ENCODE measurements around the gene ZNF576. TPM values are rescaled to one million over a fixed set of nuclear protein-coding genes. Genes with fewer than 3 reads are reported as not detected.
"Not testable (repeated sequence)": the region's sequence is repeated elsewhere in the genome, so short reads cannot be mapped to it uniquely, and the experiment has no call there.

The ZNF576 gene
- total RNA-seq, 6 experiments from 2014 or later = 18.1 to 20.8 (median 20.0) TPM

DNA sequence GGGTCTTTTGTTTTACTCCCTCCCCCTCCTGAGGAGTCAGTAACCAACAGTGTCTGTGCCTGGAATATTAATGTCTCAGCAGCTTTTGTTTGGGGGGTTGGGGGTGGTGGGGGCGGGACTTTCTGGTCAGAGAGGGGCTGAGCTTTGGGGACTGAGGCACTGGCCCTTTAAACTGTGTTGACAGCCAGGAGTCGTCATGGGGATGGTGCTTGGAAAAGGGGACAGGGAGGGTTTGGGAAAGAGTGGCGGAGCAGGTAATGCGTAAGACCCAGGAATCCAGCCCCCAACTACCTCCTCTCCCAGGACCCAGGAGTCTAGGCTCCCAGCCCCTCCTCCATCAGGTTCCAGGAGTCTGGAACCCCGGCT, 38.1 kb downstream of the ZNF576 start:
- TF ChIP-seq, protein P1, sequence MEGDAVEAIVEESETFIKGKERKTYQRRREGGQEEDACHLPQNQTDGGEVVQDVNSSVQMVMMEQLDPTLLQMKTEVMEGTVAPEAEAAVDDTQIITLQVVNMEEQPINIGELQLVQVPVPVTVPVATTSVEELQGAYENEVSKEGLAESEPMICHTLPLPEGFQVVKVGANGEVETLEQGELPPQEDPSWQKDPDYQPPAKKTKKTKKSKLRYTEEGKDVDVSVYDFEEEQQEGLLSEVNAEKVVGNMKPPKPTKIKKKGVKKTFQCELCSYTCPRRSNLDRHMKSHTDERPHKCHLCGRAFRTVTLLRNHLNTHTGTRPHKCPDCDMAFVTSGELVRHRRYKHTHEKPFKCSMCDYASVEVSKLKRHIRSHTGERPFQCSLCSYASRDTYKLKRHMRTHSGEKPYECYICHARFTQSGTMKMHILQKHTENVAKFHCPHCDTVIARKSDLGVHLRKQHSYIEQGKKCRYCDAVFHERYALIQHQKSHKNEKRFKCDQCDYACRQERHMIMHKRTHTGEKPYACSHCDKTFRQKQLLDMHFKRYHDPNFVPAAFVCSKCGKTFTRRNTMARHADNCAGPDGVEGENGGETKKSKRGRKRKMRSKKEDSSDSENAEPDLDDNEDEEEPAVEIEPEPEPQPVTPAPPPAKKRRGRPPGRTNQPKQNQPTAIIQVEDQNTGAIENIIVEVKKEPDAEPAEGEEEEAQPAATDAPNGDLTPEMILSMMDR (IDR thresholded peaks at IDR 0.05) = no peak
- Mint-ChIP-seq H3K4me1 (ENCODE audit: low read depth) (peaks cover 8% of the 10 kb centered on the region; the same call in 1 of the 2 replicates), H3K4me3 (no peak overlapping the region; the same call in 1 of the 2 replicates), H3K36me3 (ENCODE audit: low read depth) (no peaks in the 10 kb centered on the region), H3K27ac (no peak overlapping the region), H3K27me3 (ENCODE audit: insufficient read depth) (peaks cover 26% of the 10 kb centered on the region), H3K9me3 (no peaks in the 10 kb centered on the region)
- DNase-seq = no peak

DNA sequence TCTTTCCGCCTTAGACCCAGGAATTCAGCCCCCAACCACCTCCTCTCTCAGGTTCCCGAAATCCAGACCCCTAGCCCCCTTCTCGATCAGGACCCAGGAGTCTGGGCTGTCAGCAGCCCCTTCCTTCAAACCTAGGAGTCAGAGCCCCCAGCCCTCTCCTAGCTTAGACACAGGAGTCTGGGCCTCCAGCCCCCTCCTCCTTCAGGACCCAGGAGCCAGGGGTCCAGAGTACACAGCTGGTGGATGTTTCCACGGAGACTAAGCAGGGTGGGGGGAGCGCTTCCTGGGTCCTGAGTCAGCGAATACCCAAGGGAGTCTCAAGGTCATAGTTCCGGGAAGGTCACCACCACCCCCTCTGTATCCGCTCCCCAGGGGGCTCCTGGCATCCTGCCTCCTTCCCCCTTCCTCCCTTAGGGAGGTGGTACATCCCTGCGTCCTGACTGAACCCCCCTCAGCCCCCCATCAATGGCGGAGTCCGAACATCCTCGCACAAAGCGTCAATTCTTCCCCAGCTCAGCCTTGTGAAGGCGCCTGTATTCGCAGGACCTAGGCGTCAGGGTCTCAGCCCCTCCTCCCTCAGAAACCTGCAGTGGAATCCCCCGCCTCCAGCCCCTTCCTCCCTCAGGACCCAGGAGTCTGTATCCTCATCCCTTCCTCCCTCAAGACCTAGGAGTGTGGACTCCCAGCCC, 38.6 kb downstream of the ZNF576 start:
- peak overlapping the region; percentile 53; the same call in 1 of the 2 replicates for H3K4me3 Mint-ChIP-seq
- H3K9me3 Mint-ChIP-seq = no peaks in the 10 kb centered on the region
- H3K4me1 Mint-ChIP-seq (ENCODE audit: low read depth) = peaks cover 8% of the 10 kb centered on the region; the same call in 1 of the 2 replicates
- DNase-seq = no peak
- TF ChIP-seq, protein P1 (IDR thresholded peaks at IDR 0.05) = no peak
- peaks cover 28% of the 10 kb centered on the region for H3K27me3 Mint-ChIP-seq (ENCODE audit: insufficient read depth)
- H3K36me3 Mint-ChIP-seq (ENCODE audit: low read depth) = no peaks in the 10 kb centered on the region
- H3K27ac Mint-ChIP-seq = peak overlapping the region; percentile 38; the same call in 1 of the 2 replicates

DNA sequence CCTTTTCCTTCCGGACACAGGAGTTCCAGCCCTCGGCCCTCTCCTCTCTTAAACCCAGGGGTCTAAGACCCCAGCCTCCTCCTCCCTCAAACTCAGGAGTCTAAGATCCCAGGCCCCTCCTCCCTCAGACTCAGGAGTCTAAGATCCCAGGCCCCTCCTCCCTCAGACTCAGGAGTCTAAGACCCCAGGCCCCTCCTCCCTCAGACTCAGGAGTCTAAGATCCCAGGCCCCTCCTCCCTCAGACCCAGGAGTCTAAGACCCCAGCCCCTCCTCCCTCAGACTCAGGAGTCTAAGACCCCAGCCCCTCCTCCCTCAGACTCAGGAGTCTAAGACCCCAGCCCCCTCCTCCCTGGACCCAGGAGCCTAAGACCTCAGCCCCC, 39.2 kb downstream of the ZNF576 start:
- H3K27me3 Mint-ChIP-seq (ENCODE audit: insufficient read depth) = peaks cover 31% of the 10 kb centered on the region
- not testable (repeated sequence) for H3K36me3 Mint-ChIP-seq (ENCODE audit: low read depth); H3K27ac Mint-ChIP-seq; H3K9me3 Mint-ChIP-seq; DNase-seq; H3K4me1 Mint-ChIP-seq (ENCODE audit: low read depth)
- peak overlapping the region; percentile 53; the same call in 1 of the 2 replicates for H3K4me3 Mint-ChIP-seq

DNA sequence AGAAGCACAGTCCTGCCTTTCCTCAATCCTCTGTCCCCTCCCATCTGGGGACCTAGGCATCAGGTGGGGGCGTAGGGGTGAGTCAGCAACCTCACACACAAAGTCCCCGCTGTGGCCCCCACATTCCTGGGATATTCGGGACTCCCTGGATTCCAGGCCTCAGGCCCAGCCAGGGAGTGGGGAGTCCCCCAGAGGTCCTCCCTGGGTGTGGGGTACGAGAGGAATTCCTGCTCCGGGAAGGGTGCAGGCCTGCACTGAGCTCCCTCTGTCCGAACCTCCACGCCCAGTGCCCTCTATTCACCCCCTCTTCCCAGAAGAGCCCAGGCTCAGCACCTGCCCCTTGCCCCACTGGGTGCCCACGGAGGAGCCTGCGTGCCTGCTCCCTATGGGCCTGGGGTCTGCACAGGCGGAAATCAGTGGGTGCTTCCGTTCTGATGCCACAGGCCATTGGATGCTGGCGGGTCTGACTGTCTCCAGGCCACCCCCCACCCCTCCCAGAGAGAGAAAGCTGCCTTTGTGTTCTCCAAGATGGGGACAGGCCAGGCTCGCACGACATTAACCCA, 39.8 kb downstream of the ZNF576 start:
- peaks cover 8% of the 10 kb centered on the region; the same call in 1 of the 2 replicates for H3K4me1 Mint-ChIP-seq (ENCODE audit: low read depth)
- peaks cover 34% of the 10 kb centered on the region for H3K27me3 Mint-ChIP-seq (ENCODE audit: insufficient read depth)
- DNase-seq = no peak

DNA sequence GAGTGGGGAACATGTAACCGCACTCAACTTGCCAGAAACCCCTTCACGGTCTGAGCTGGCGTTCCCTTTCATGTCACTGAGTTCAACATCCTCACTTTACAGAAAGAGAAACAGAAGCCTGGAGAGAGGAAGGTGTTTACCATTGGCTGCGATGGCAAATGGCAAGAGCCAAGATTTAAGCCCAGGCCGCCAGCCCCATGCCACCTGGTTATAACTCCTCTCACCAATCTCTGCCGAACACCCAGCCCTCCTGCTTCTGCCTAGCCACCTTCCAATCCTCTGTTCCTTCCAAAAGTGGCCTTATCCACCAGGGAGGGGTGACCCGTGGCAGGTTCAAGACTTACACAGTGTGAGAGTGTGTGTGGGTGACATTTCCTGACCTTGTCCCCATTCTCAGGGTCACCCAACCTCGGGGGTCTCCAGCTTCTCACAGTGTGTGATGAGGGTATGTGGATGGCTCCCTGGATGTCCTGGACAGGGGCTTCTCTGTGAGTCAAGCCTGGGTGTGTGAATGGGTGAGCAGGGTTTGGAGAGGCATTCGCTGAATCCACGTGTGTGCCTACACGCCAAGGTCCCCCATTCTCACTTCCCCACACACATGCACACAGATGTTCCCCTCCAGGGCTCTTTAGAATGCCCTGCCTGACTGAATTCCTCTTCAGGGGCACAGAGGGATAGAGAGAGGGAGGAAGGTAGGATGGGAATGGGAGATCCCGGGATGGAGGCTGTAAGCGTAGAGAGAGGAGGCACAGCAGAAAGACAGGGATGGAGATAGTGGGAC, 42.0 kb downstream of the ZNF576 start:
- no peaks in the 10 kb centered on the region for H3K36me3 Mint-ChIP-seq (ENCODE audit: low read depth)
- H3K4me3 Mint-ChIP-seq = peak overlapping the region; percentile 69; the same call in 1 of the 2 replicates
- no peak for DNase-seq
- H3K27ac Mint-ChIP-seq = no peak overlapping the region
- H3K4me1 Mint-ChIP-seq (ENCODE audit: low read depth) = peaks cover 8% of the 10 kb centered on the region; the same call in 1 of the 2 replicates
- TF ChIP-seq, protein P1 (IDR thresholded peaks at IDR 0.05) = no peak
- peaks cover 30% of the 10 kb centered on the region for H3K27me3 Mint-ChIP-seq (ENCODE audit: insufficient read depth)
- no peaks in the 10 kb centered on the region for H3K9me3 Mint-ChIP-seq

More for the DNA sequence above, 39.8 kb downstream of the ZNF576 start:
- TF ChIP-seq, protein P1 (IDR thresholded peaks at IDR 0.05) = no peak
- Mint-ChIP-seq H3K36me3 (ENCODE audit: low read depth) (no peaks in the 10 kb centered on the region), H3K9me3 (no peaks in the 10 kb centered on the region), H3K27ac (no peak overlapping the region), H3K4me3 (no peak overlapping the region)

All from HFFc6 (cell line).